ENCODE data around the gene PODN.

PODN gene

DNA sequence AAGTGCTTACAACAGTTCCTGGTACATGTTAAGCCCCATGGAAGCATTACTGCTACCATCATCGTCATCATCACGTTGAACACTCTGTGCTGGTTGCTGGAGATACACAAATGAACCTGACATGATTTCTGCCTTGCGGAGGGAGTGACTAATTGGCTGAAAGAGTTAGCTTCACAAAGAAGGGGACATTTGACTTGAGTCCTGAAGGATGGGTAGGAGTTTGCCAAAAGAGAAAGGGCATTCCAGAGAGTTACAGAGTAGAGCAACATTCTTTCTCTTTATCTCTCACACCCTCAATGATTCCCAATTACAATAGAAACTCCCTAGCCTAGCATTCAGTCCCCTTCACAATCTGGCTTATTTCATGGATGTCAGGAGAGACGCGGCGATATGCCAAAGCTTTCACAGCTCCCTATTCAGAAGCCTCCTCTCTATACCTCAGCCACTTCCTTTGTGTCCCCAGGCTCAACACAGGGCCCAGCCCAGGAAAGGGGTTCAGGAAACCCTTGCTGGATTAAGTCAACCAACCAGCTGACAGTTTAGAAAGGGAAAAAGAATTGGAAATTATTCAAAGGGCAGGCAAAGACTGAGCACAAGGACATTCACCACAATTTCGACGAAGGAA, 42.4 kb downstream of the PODN start:
- no peak overlapping the region for H3K27ac ChIP-seq (replicated peaks)
- H3K27me3 ChIP-seq (ENCODE audit: insufficient read depth, poor library complexity, severe bottlenecking): peaks cover 10% of the 10 kb centered on the region
- DNase-seq (ENCODE audit: low read depth in 1 of 2, low spot score in 1 of 2): no peak
- H3K4me3 ChIP-seq (replicated peaks; ENCODE audit: insufficient read depth, low read length): no peak overlapping the region
- no peak for TF ChIP-seq POLR2AphosphoS5 (IDR thresholded peaks at IDR 0.05; ENCODE audit: low read depth)
- no peak for TF ChIP-seq SPI1 (IDR thresholded peaks at IDR 0.05; ENCODE audit: borderline replicate concordance, low read depth)
- TF ChIP-seq GABPA (IDR thresholded peaks at IDR 0.05; ENCODE audit: low read depth): no peak
- no peak for TF ChIP-seq CTCF (IDR thresholded peaks at IDR 0.05; ENCODE audit: insufficient read depth, low read length)
- no peak for TF ChIP-seq REST (IDR thresholded peaks at IDR 0.05; ENCODE audit: insufficient replicate concordance, low read depth)

DNA sequence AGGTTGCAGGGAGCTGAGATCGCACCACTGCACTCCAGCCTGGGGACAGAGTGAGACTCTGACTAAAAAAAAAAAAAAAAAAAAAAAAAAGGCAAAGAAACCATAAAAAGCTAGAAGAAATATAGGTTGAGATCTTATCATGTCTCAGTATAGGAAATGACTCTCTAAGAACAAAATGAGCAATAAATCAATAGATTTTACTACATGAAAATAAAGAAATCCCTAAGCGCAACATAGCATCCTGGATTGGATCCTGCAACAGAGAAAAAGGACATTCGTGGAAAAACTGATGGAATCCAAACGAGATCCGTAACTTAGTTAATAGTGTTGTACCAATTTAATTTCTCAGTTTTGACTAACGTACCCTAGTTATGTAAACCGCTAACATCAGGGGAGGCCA, 45.1 kb downstream of the PODN start:
- peaks cover 10% of the 10 kb centered on the region for H3K27me3 ChIP-seq (ENCODE audit: insufficient read depth, poor library complexity, severe bottlenecking)
- no peak for TF ChIP-seq REST (IDR thresholded peaks at IDR 0.05; ENCODE audit: insufficient replicate concordance, low read depth)
- no peak for TF ChIP-seq SPI1 (IDR thresholded peaks at IDR 0.05; ENCODE audit: borderline replicate concordance, low read depth)
- no peak for TF ChIP-seq GABPA (IDR thresholded peaks at IDR 0.05; ENCODE audit: low read depth)
- no peak for TF ChIP-seq POLR2AphosphoS5 (IDR thresholded peaks at IDR 0.05; ENCODE audit: low read depth)
- no peak for TF ChIP-seq CTCF (IDR thresholded peaks at IDR 0.05; ENCODE audit: insufficient read depth, low read length)
- H3K4me3 ChIP-seq (replicated peaks; ENCODE audit: insufficient read depth, low read length): no peak overlapping the region
- DNase-seq (ENCODE audit: low read depth in 1 of 2, low spot score in 1 of 2): no peak
- H3K27ac ChIP-seq (replicated peaks): no peak overlapping the region

GRCh38 chr1:53107570-53108322, 45.7 kb downstream of the PODN start:
- no peak for TF ChIP-seq POLR2AphosphoS5 (IDR thresholded peaks at IDR 0.05; ENCODE audit: low read depth)
- TF ChIP-seq GABPA (IDR thresholded peaks at IDR 0.05; ENCODE audit: low read depth): no peak
- TF ChIP-seq SPI1 (IDR thresholded peaks at IDR 0.05; ENCODE audit: borderline replicate concordance, low read depth): no peak
- TF ChIP-seq CTCF (IDR thresholded peaks at IDR 0.05; ENCODE audit: insufficient read depth, low read length): no peak
- TF ChIP-seq REST (IDR thresholded peaks at IDR 0.05; ENCODE audit: insufficient replicate concordance, low read depth): no peak
- no peak overlapping the region for H3K4me3 ChIP-seq (replicated peaks; ENCODE audit: insufficient read depth, low read length)
- no peak for DNase-seq (ENCODE audit: low read depth in 1 of 2, low spot score in 1 of 2)
- peaks cover 10% of the 10 kb centered on the region for H3K27me3 ChIP-seq (ENCODE audit: insufficient read depth, poor library complexity, severe bottlenecking)
- no peak overlapping the region for H3K27ac ChIP-seq (replicated peaks)

All from HL-60 (cell line).